HG02973 (cell line): Measurements from ENCODE around the gene PFKM.
"Not testable (repeated sequence)": the region's sequence is repeated elsewhere in the genome, so short reads cannot be mapped to it uniquely, and the experiment has no call there.

Experiments
- ATAC-seq: cut with Tn5 transposase; IDR thresholded peaks from one replicate; pipeline ENCODE4 v1.9.1; 2021; ENCODE audit warnings: moderate library complexity; ENCODE audit not compliant: unreplicated experiment

The PFKM gene

GRCh38 chr12:48110691-48111311 lies 8.4 kb upstream of the PFKM start:
- ATAC-seq, result no peak

DNA sequence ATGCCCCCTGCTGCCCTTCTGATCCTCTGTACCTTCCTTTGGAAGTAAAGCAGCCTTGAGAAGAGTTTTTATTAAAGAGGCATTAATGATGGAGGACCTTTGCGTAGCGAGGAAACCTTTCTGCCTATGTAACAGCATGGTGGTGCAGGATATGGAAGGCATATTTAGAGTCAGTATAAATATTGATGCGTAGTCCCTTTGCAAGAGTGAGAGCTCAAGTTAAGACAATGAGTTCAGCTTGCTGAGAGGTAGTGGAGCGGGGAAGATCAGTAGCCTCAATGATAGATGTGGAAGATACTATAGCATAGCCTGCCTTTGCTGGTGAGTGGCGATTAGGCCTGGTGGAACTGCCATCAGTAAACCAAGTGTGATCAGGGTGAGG lies 7.9 kb upstream of the PFKM start:
- ATAC-seq, result not testable (repeated sequence)

GRCh38 chr12:48115957-48116356 lies 3.2 kb upstream of the PFKM start:
- ATAC-seq, result no peak

DNA sequence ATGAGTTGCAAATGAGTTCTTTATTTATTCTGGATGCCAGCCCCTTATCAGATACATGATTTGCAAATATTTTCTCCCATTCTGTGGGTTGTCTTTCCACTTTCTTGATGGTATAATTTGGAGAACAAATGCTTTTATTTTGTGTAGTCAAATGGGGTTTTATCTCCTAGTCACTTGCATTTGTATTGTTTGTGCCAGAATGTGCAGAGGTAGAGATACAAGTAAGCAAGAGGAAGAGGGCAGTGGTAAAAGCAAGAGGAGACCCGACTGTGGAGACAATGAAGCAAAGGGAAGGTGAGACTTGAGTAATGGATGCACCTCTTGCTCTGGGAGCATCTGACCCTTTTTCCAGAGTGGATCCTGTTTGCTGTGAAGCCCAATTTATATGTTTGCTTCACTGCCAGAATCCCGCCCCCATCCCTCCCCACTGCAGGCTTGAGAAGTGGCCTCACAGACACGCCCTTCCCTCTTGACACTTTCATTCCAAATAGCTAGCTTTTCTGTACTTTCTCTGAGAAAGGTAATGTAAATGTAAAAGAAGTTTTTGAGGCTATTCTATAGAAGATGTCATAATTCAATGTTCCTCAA lies 786 bp upstream of the PFKM start:
- ATAC-seq, result no peak

DNA sequence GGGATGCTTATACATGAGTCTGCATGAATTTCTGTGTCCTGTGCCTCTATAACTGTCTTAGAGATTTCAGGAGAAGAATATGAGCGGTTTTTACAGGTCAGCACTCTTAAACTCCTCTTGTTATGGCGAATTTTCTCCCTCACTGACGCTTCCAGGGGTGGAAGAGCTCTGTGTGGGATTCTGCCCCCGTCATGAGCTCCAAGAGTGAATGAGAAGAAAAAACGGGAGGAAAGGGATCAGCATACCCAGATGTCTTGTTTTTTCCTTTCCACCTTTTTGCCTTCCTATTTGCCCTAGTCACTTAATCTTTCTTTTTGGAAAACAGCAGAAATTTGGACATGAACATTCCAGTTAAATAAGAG lies 651 bp downstream of the PFKM start:
- no peak for ATAC-seq

GRCh38 chr12:48121522-48121921 lies 2.4 kb downstream of the PFKM start:
- ATAC-seq, result no peak

GRCh38 chr12:48122065-48122834 lies 3.1 kb downstream of the PFKM start:
- no peak for ATAC-seq

- no peak for ATAC-seq
These were observed 4.0 kb downstream of the PFKM start for GRCh38 chr12:48123169-48123568.

GRCh38 chr12:48125542-48125941 lies 6.4 kb downstream of the PFKM start:
- ATAC-seq, result not testable (repeated sequence)

GRCh38 chr12:48125985-48126384 lies 6.8 kb downstream of the PFKM start:
- ATAC-seq, result no peak

DNA sequence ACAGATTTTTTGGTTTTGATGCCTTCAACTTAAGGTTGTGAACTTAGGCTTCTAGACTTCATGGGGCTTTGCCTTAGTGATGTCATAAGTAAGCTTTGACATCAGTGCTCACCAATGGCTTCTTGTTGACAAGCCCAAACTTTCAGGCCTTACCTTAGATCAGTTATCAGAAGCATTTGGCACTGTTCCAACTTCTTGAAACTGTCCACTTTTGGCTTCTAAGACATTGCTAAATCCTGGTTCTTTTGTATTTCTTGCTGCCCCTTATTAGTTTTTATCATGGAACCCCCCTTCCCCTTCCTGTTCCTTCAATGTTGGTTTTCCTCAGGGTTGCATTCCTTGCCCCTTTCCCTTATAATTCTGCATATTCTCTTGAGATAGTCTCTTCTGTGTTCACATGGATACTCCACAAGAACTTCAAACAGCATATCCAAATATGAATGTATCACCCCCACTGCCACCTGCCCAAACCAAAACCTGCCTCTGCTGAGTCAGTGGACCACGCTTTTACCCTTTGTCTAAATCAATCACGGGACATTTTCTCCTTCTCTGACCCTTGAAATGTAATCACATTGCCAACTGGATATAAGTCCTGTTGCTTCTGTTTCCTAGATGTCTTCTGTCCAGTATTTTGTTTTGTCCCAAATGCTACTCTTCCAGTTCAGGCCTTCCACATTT lies 7.9 kb downstream of the PFKM start:
- no peak for ATAC-seq

DNA sequence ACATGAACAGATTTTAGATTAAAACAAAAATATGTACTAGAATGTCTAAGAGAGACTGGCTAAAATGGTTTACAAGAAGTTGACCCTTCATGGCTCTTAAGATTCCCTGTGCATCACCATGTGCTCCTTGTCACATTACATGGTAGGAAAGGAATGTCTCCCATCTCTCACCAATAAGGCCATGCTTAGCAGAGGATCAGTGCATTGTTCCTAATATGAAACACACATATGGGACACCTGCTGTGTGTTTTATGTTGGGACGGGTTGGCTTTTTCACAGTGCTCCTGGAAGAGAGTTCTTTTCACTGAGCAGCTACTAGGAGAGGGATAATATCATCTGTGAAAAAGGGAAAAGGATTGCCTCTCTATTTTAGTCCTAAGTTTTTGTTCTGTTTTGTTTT lies 9.6 kb downstream of the PFKM start:
- ATAC-seq, result no peak

- no peak for ATAC-seq
These were observed 10.2 kb downstream of the PFKM start for GRCh38 chr12:48129376-48129775.

- no peak for ATAC-seq
These were observed 12.4 kb downstream of the PFKM start for GRCh38 chr12:48131517-48131916.

DNA sequence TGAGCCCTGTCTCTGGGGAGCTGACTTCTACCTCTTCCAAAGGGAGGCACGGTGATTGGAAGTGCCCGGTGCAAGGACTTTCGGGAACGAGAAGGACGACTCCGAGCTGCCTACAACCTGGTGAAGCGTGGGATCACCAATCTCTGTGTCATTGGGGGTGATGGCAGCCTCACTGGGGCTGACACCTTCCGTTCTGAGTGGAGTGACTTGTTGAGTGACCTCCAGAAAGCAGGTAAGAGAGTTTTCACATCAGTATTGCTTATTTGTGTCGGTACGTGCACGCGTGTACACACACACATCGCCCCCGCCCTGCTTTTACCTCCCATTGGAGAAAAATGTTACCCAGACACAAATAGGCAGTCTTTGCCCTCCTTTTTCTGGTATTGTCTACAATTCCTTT lies 13.7 kb downstream of the PFKM start:
- ATAC-seq, result no peak

DNA sequence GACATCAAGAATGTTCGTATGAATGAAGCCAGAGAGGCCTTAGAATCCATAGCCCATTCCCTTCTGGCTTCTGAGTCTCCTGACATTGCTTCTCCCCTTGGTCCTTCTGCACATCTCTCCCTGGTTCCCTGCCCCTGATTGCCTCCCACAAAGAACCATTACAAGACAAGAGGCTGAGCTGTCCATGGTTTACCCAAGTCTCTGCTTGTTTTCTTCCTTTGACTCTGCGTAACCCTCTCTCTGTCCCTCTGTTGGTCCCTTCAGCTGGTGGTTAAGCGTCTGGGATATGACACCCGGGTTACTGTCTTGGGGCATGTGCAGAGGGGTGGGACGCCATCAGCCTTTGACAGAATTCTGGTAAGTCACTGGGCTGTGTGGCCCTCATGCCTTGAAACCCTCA lies 15.9 kb downstream of the PFKM start:
- no peak for ATAC-seq

GRCh38 chr12:48142818-48143674 lies 23.9 kb downstream of the PFKM start:
- no peak for ATAC-seq

DNA sequence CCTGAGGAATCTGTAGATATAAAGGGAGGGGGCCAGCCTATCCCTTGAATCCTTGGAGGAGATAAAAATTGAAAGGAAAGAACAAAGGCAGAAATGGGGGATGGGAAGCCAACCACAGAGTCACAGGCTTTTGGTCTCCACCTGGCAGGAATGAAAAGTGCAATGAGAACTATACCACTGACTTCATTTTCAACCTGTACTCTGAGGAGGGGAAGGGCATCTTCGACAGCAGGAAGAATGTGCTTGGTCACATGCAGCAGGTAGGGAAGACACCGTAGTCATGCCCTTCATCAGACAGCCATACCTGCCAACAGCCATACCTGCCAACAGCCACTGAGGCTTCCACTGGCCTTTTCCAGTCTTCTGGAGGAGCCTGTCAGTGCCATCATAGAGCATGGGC lies 24.7 kb downstream of the PFKM start:
- ATAC-seq, result no peak

DNA sequence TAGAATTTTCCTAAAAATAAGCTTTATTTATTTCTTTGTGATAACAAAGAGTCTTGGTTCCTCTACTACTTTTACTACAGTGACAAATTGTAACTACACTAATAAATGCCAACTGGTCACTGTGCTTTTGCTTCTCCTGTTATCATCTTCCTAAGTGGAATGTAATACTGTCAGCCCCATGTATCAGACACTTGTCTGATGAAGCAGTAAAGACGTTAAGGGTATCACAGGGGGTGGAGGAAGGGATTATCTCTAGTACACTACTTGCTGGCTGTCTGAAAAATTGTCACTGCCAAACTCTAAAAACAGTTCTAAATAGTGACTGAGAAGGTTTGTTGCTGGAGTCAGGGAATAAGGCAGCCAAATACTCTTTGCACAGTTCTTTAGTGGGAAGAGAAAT lies 26.8 kb downstream of the PFKM start:
- ATAC-seq, result no peak

- no peak for ATAC-seq
These were observed 32.1 kb downstream of the PFKM start for GRCh38 chr12:48151103-48151771.
